Activated CD8-positive, alpha-beta T cell treated with anti-CD3 and anti-CD28 coated beads for 36 hours (primary cell): ENCODE data around the gene AATF. TPM values are rescaled to one million over a fixed set of nuclear protein-coding genes. Genes with fewer than 3 reads are reported as not detected.
A peak's percentile ranks its signal among the peaks of the same experiment; 100 is the strongest.

Experiments
- ATAC-seq: fragments of 200-7000 bp; cut with Tn5 transposase; one replicate; pipeline ENCODE4 v1.10.0; 2021; ENCODE audit warnings: mild to moderate bottlenecking, moderate library complexity
- CTCF ChIA-PET: fragments of 350-600 bp; sonication (Branson Sonifier 250); formaldehyde crosslinking; loops from one replicate; lab custom pipeline; 2021; ENCODE audit warnings: antibody characterized with exemption; lab: Charles Lee
- POLR2A ChIA-PET: fragments of 350-600 bp; sonication (Branson Sonifier 250); formaldehyde crosslinking; loops from one replicate; lab custom pipeline; 2021; ENCODE audit warnings: antibody characterized with exemption; lab: Charles Lee
- DNase-seq: peaks from one replicate; pipeline ENCODE4 v3.0.0-alpha.2; 2020
- H3K27ac Mint-ChIP-seq: one replicate; pipeline ENCODE4 v1.8.0; 2021; ENCODE audit warnings: mild to moderate bottlenecking, mixed read lengths
- H3K27me3 Mint-ChIP-seq: one replicate; pipeline ENCODE4 v1.8.0; 2021; ENCODE audit warnings: mixed read lengths
- H3K36me3 Mint-ChIP-seq: one replicate; pipeline ENCODE4 v1.8.0; 2021; ENCODE audit warnings: low read depth, mixed read lengths
- H3K4me1 Mint-ChIP-seq: one replicate; pipeline ENCODE4 v1.8.0; 2021; ENCODE audit warnings: low read depth, mixed read lengths
- H3K4me3 Mint-ChIP-seq: one replicate; pipeline ENCODE4 v1.8.0; 2021; ENCODE audit warnings: mild to moderate bottlenecking, moderate library complexity, mixed read lengths
- H3K9me3 Mint-ChIP-seq: one replicate; pipeline ENCODE4 v1.8.0; 2021; ENCODE audit warnings: mixed read lengths
- CTCF ChIP-seq: fragments of 200-600 bp; IDR thresholded peaks from one replicate; pipeline ENCODE4 v1.8.0; 2022; ENCODE audit warnings: antibody characterized with exemption, mild to moderate bottlenecking
- intact Hi-C: fragments of 100-400 bp; cut with micrococcal nuclease; formaldehyde crosslinking; loops from one replicate; pipeline ENCODE4 v1.10.0; 2022
- total RNA-seq, 2 experiments: library from RNA; stranded (reverse); gene quantifications; one replicate each; pipeline ENCODE4 v1.2.3, GENCODE V29; 2021

AATF gene
- total RNA-seq, 2 experiments from 2014 or later = 81.8 to 90.3 TPM

- H3K4me1 Mint-ChIP-seq = no peaks in the 10 kb centered on the region
- DNase-seq (no peak), ATAC-seq (peak; percentile 53)
- no peak for TF ChIP-seq CTCF
- H3K27me3 Mint-ChIP-seq = no peaks in the 10 kb centered on the region
- CTCF ChIA-PET = interaction anchor here (0.6 to 1.0 kb wide), 3 partner anchors 9 to 172 kb away, joined by 3 to 4 read pairs (median 4); no protein-coding TSS in a partner anchor
- intact Hi-C loops = no loop called here
- H3K9me3 Mint-ChIP-seq = peaks cover 5% of the 10 kb centered on the region
- H3K27ac Mint-ChIP-seq = no peak overlapping the region
- H3K4me3 Mint-ChIP-seq = no peak overlapping the region
- POLR2A ChIA-PET = no interaction called here
- H3K36me3 Mint-ChIP-seq = peaks cover 14% of the 10 kb centered on the region
Observed at GRCh38 chr17:37081287-37081686, 132.5 kb downstream of the AATF start.

GRCh38 chr17:37082311-37082860 lies 133.6 kb downstream of the AATF start:
- no peak overlapping the region for H3K27ac Mint-ChIP-seq
- H3K36me3 Mint-ChIP-seq = peaks cover 23% of the 10 kb centered on the region
- ATAC-seq (no peak), DNase-seq (no peak)
- POLR2A ChIA-PET = no interaction called here
- no peak overlapping the region for H3K4me3 Mint-ChIP-seq
- no peak for TF ChIP-seq CTCF
- CTCF ChIA-PET = no interaction called here
- H3K9me3 Mint-ChIP-seq = peaks cover 5% of the 10 kb centered on the region
- no peaks in the 10 kb centered on the region for H3K27me3 Mint-ChIP-seq
- no peaks in the 10 kb centered on the region for H3K4me1 Mint-ChIP-seq
- intact Hi-C loops = no loop called here

GRCh38 chr17:37082985-37083384 lies 134.2 kb downstream of the AATF start:
- intact Hi-C loops = no loop called here
- peaks cover 4% of the 10 kb centered on the region for H3K4me1 Mint-ChIP-seq
- H3K9me3 Mint-ChIP-seq = peaks cover 5% of the 10 kb centered on the region
- DNase-seq (no peak), ATAC-seq (no peak)
- H3K27me3 Mint-ChIP-seq = no peaks in the 10 kb centered on the region
- no peak overlapping the region for H3K27ac Mint-ChIP-seq
- ChIA-PET POLR2A (no interaction called here), CTCF (no interaction called here)
- no peak for TF ChIP-seq CTCF
- H3K36me3 Mint-ChIP-seq = peaks cover 28% of the 10 kb centered on the region
- no peak overlapping the region for H3K4me3 Mint-ChIP-seq

GRCh38 chr17:37083456-37083855 lies 134.7 kb downstream of the AATF start:
- H3K9me3 Mint-ChIP-seq = peaks cover 5% of the 10 kb centered on the region
- TF ChIP-seq CTCF = no peak
- no peak overlapping the region for H3K4me3 Mint-ChIP-seq
- H3K36me3 Mint-ChIP-seq = peaks cover 30% of the 10 kb centered on the region
- ChIA-PET POLR2A (no interaction called here), CTCF (no interaction called here)
- intact Hi-C loops = no loop called here
- H3K27me3 Mint-ChIP-seq = no peaks in the 10 kb centered on the region
- H3K27ac Mint-ChIP-seq = no peak overlapping the region
- DNase-seq (no peak), ATAC-seq (no peak)
- peaks cover 8% of the 10 kb centered on the region for H3K4me1 Mint-ChIP-seq

- Mint-ChIP-seq H3K4me1 (peaks cover 17% of the 10 kb centered on the region), H3K36me3 (peaks cover 35% of the 10 kb centered on the region), H3K27me3 (no peaks in the 10 kb centered on the region), H3K4me3 (no peak overlapping the region), H3K9me3 (peaks cover 4% of the 10 kb centered on the region), H3K27ac (no peak overlapping the region)
- CTCF ChIA-PET = no interaction called here
- no peak for TF ChIP-seq CTCF
- intact Hi-C loops = no loop called here
- POLR2A ChIA-PET = interaction anchor here (1.0 kb wide), 1 partner anchor 41 kb away, joined by 3 read pairs; no protein-coding TSS in a partner anchor
- ATAC-seq (no peak), DNase-seq (no peak)
Observed at GRCh38 chr17:37084372-37084771, 135.6 kb downstream of the AATF start.
